ENCODE measurements around the gene HSPA4. TPM values are rescaled to one million over a fixed set of nuclear protein-coding genes. Genes with fewer than 3 reads are reported as not detected.

Gene HSPA4
- total and polyA plus RNA-seq, 2 of the 4 experiments (the other 2 are of a cell fraction): 34.9 to 120 TPM

DNA sequence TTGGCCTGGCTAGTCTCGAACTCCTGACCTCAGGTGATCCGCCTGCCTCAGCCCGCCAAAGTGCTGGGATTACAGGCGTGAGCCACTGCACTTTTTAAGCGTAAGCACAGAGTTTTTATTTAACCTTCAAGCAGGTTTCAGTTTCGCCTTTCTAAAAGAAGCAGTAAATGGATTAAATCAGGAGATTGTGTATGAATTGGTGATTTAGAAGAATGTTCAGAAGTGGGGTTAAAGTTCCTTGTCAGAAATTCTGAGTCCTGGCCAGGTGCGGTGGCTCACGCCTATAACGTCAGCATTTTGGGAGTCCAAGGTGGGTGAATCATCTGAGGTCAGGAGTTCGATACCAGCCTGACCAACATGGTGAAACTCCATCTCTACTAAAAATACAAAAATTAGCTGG is 12.2 kb downstream of the HSPA4 start:
- H2BK20ac ChIP-seq (ENCODE audit: low read depth, low read length): no peak overlapping the region
- no peak for DNase-seq
- H3K79me1 ChIP-seq (ENCODE audit: low read depth in 1 of 2, low read length in 2 of 2): peaks cover 7 to 55% of the 10 kb centered on the region in 2 experiments; a peak in 3 of 4 replicates
- H2BK120ac ChIP-seq (ENCODE audit: low read depth, low read length): no peak overlapping the region
- no peak overlapping the region for H2AK9ac ChIP-seq (replicated peaks; ENCODE audit: low read depth, low read length, poor library complexity)
- no peak overlapping the region for H2BK15ac ChIP-seq (ENCODE audit: low read depth, low read length)
- peaks cover 2% of the 10 kb centered on the region for H3K9me1 ChIP-seq (ENCODE audit: insufficient read depth, low read length)
- H3K14ac ChIP-seq (replicated peaks; ENCODE audit: low read depth, low read length): no peak overlapping the region
- H4K91ac ChIP-seq (ENCODE audit: insufficient read depth, low read depth, low read length): no peak overlapping the region
- H3K18ac ChIP-seq (ENCODE audit: low read depth, low read length): no peak overlapping the region
- H3K27me3 ChIP-seq (ENCODE audit: control insufficient read depth, insufficient read depth, low read length): no peaks in the 10 kb centered on the region
- peaks cover 15% of the 10 kb centered on the region for H3K36me3 ChIP-seq (ENCODE audit: control insufficient read depth, insufficient read depth, low read length)
- no peaks in the 10 kb centered on the region for H3K9me3 ChIP-seq (ENCODE audit: control insufficient read depth, insufficient read depth, low read length)
- ChIA-PET CTCF (no interaction called here), POLR2A (ENCODE audit: unreplicated experiment) (no interaction called here)
- TF ChIP-seq MAZ (IDR thresholded peaks at IDR 0.05; ENCODE audit: borderline replicate concordance, low read depth, low read length): no peak
- TF ChIP-seq, protein P1, sequence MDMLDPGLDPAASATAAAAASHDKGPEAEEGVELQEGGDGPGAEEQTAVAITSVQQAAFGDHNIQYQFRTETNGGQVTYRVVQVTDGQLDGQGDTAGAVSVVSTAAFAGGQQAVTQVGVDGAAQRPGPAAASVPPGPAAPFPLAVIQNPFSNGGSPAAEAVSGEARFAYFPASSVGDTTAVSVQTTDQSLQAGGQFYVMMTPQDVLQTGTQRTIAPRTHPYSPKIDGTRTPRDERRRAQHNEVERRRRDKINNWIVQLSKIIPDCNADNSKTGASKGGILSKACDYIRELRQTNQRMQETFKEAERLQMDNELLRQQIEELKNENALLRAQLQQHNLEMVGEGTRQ (IDR thresholded peaks at IDR 0.05; ENCODE audit: low read depth, low read length): no peak
- TF ChIP-seq FOS (IDR thresholded peaks at IDR 0.05; ENCODE audit: low read depth, low read length): no peak
- TF ChIP-seq POLR2A (IDR thresholded peaks at IDR 0.05; ENCODE audit: low read depth, low read length): no peak
- TF ChIP-seq, protein P2, sequence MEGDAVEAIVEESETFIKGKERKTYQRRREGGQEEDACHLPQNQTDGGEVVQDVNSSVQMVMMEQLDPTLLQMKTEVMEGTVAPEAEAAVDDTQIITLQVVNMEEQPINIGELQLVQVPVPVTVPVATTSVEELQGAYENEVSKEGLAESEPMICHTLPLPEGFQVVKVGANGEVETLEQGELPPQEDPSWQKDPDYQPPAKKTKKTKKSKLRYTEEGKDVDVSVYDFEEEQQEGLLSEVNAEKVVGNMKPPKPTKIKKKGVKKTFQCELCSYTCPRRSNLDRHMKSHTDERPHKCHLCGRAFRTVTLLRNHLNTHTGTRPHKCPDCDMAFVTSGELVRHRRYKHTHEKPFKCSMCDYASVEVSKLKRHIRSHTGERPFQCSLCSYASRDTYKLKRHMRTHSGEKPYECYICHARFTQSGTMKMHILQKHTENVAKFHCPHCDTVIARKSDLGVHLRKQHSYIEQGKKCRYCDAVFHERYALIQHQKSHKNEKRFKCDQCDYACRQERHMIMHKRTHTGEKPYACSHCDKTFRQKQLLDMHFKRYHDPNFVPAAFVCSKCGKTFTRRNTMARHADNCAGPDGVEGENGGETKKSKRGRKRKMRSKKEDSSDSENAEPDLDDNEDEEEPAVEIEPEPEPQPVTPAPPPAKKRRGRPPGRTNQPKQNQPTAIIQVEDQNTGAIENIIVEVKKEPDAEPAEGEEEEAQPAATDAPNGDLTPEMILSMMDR (conservative IDR thresholded peaks at IDR 0.05; ENCODE audit: low read depth, low read length): no peak
- no peak for TF ChIP-seq CEBPB (IDR thresholded peaks at IDR 0.05; ENCODE audit: low read depth, low read length)
- no peak overlapping the region for H3K9ac ChIP-seq (ENCODE audit: low read depth, low read length)
- dilution Hi-C loops (cut with HindIII; ENCODE audit: low sequenced_read_pairs, unreplicated experiment): no loop called here
- no peak overlapping the region for H3K27ac ChIP-seq (ENCODE audit: insufficient read depth, low read length)
- no peak overlapping the region for H4K8ac ChIP-seq (ENCODE audit: low read depth in 2 of 2, low read length in 2 of 2)
- WGBS, 2 experiments (ENCODE audit: extremely low coverage in 2 of 2, insufficient read length in 1 of 2): 100% methylated on average over 1 of the region's 10 CpGs; no CpG with 5 or more reads in 1 of the 2 experiments
- intact Hi-C loops (cut with micrococcal nuclease): no loop called here
- no peak for ATAC-seq (ENCODE audit: low read depth)
- H2AFZ ChIP-seq (replicated peaks; ENCODE audit: low read length, poor library complexity): no peak overlapping the region
- H3K4ac ChIP-seq (ENCODE audit: low read depth, low read length): no peak overlapping the region
- in situ Hi-C loops (cut with MboI; ENCODE audit: low sequenced_read_pairs): no loop called here
- no peak overlapping the region for H3K4me2 ChIP-seq (ENCODE audit: low read depth, low read length)
- no TSS peak for BruUV-seq (replicated peaks)
- H4K20me1 ChIP-seq (ENCODE audit: insufficient read depth, low read length): peaks cover 53% of the 10 kb centered on the region
- H4K5ac ChIP-seq (ENCODE audit: low read depth, low read length): no peak overlapping the region
- no peak overlapping the region for H3K56ac ChIP-seq (ENCODE audit: extremely low read depth, insufficient read depth, low read length)
- H3K4me3 ChIP-seq (ENCODE audit: insufficient read depth, low read depth, low read length): no peak overlapping the region
- no peak overlapping the region for H2BK5ac ChIP-seq (ENCODE audit: low read depth, low read length, poor library complexity, severe bottlenecking)
- no peaks in the 10 kb centered on the region for H3K4me1 ChIP-seq (ENCODE audit: control insufficient read depth, insufficient read depth, low read length)
- H2AK5ac ChIP-seq (ENCODE audit: low read depth, low read length): no peak overlapping the region
- no peak overlapping the region for H3K23ac ChIP-seq (ENCODE audit: low read depth, low read length)
